ENCODE data around the gene CDH23.

DNA sequence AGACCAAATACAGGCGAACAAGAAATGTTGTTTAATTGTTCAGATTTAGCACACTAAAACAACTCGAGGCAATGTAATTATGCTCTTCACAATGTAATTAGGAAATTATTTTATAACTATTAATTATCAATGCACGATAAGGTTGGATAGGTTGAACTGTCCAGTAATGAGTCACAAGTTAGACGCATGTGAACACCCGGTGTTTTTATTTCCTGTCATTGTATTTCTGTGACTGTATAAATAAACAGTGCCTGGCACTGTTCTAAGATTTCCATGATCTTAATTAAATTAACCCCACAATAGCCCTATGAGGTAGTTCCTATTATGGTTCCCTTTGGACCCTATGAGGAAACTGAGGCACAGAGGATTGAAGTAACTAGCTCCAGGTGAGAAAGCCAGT is 296.7 kb downstream of the CDH23 start:
- TF ChIP-seq CTCF (IDR thresholded peaks at IDR 0.05 in 8 of 11, conservative IDR thresholded peaks at IDR 0.05 in 3 of 11) (no peak), POLR2A (IDR thresholded peaks at IDR 0.05) (no peak)
